ENCODE measurements around the gene EPHA6.

DNA sequence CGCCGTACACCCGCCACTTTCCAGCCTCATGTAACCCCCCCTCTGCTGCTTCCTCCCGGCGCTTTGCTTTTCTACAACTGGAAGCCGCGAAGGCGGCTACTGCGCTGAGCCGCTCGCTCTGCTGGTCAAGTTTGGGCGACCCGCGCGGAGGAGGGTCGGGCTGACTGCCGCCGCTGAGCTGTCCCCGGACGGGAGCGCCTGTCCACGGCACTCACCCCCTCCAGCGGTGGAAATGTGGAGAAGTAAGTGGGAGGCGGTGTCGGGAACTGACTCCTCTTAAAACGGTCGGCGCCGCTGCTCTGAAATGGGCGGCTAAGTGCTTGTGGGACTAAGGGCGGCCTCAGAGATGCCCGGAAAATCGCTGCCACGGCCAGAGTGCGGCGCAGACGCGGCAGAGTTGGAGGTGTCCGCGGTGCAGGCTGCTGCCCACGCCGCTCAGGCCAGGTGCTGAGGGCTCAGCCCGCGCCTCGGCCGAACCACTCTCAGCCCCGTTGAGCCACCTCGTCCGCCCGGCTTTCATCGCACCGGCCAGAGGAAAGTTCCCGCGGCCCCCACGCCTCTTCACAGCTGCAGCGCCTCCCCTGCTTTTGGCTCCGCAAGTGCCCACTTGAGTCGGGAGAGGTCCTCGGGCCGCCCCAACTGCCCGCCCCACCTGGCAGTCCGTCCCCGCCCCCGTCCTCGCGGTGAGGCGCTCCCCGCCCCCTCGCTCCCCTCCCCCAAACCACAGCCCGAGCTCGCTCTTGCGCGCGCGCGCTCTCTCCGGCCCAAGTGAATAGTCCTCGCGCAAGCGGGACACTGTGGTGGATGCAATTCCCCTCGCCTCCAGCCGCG lies at the start of gene EPHA6:
- TF ChIP-seq, protein P1, sequence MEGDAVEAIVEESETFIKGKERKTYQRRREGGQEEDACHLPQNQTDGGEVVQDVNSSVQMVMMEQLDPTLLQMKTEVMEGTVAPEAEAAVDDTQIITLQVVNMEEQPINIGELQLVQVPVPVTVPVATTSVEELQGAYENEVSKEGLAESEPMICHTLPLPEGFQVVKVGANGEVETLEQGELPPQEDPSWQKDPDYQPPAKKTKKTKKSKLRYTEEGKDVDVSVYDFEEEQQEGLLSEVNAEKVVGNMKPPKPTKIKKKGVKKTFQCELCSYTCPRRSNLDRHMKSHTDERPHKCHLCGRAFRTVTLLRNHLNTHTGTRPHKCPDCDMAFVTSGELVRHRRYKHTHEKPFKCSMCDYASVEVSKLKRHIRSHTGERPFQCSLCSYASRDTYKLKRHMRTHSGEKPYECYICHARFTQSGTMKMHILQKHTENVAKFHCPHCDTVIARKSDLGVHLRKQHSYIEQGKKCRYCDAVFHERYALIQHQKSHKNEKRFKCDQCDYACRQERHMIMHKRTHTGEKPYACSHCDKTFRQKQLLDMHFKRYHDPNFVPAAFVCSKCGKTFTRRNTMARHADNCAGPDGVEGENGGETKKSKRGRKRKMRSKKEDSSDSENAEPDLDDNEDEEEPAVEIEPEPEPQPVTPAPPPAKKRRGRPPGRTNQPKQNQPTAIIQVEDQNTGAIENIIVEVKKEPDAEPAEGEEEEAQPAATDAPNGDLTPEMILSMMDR (conservative IDR thresholded peaks at IDR 0.05), result no peak
- TF ChIP-seq EZH2 (IDR thresholded peaks at IDR 0.05; ENCODE audit: low read depth), result peak; percentile 83; the same call in 1 of the 2 replicates
